K562 (cell line): ENCODE results near the gene HDAC6. TPM values are rescaled to one million over a fixed set of nuclear protein-coding genes. Genes with fewer than 3 reads are reported as not detected.

ENCODE experiments used
- ATF2 ChIP-seq: sonication (generic); formaldehyde crosslinking; IDR thresholded peaks from 2 replicates; pipeline ENCODE4 v1.8.1; 2022; ENCODE audit warnings: missing genetic modification reagents
- BCL6 ChIP-seq: fragments of 250-450 bp; sonication (Bioruptor Pico); IDR thresholded peaks from 2 replicates; pipeline ENCODE4 v1.4.0; 2020
- FOXK1 ChIP-seq: sonication (generic); formaldehyde crosslinking; IDR thresholded peaks from 2 replicates; pipeline ENCODE4 v1.8.0; 2022; ENCODE audit warnings: missing genetic modification reagents, mild to moderate bottlenecking, borderline replicate concordance
- GATAD2A ChIP-seq: fragments of 450-650 bp; IDR thresholded peaks from 2 replicates; pipeline ENCODE4 v1.6.1; 2017
- HMGXB4 ChIP-seq: sonication (generic); formaldehyde crosslinking; IDR thresholded peaks from 2 replicates; pipeline ENCODE4 v1.8.1; 2023; ENCODE audit warnings: mild to moderate bottlenecking, missing genetic modification reagents
- HNRNPL ChIP-seq: fragments of 200-400 bp; formaldehyde crosslinking; IDR thresholded peaks from 2 replicates; pipeline ENCODE4 v1.6.1; 2017; ENCODE audit warnings: low read depth, mild to moderate bottlenecking, low read length
- ILK ChIP-seq: fragments of 450-650 bp; IDR thresholded peaks from 2 replicates; pipeline ENCODE4 v1.6.1; 2016; ENCODE audit warnings: missing genetic modification characterization, low read depth, mild to moderate bottlenecking, missing compliant biosample characterization, moderate library complexity, borderline replicate concordance
- MYNN ChIP-seq, 2 experiments: sonication (generic); formaldehyde crosslinking in 1 of 2; IDR thresholded peaks; 2 replicates each; pipeline versions ENCODE4 v1.5.0 to v1.6.1; 2016 to 2020; ENCODE audit warnings: antibody characterized with exemption in 1 of 2, missing genetic modification reagents in 1 of 2
- NEUROD1 ChIP-seq: fragments of 150-350 bp; IDR thresholded peaks from 2 replicates; pipeline ENCODE4 v1.6.1; 2014; ENCODE audit warnings: borderline replicate concordance, low read length, low read depth; ENCODE audit not compliant: partially characterized antibody
- PCBP2 ChIP-seq: fragments of 200-400 bp; formaldehyde crosslinking; IDR thresholded peaks from 2 replicates; pipeline ENCODE4 v1.6.1; 2018; ENCODE audit warnings: low read length, low read depth, mild to moderate bottlenecking, moderate library complexity; ENCODE audit not compliant: poor library complexity, severe bottlenecking
- SNRNP70 ChIP-seq: fragments of 200-400 bp; formaldehyde crosslinking; optimal IDR thresholded peaks from 2 replicates; pipeline ENCODE3; 2017; ENCODE audit warnings: low read depth, low read length
- SREBF1 ChIP-seq: fragments of 150-350 bp; IDR thresholded peaks from 2 replicates; pipeline ENCODE4 v1.6.1; 2014; ENCODE audit warnings: antibody characterized with exemption, low read depth, low read length, borderline replicate concordance
- SRSF1 ChIP-seq: fragments of 200-400 bp; formaldehyde crosslinking; IDR thresholded peaks from 2 replicates; pipeline ENCODE4 v1.6.1; 2017; ENCODE audit warnings: mild to moderate bottlenecking, low read depth, low read length, moderate library complexity
- ZBTB11 ChIP-seq, 3 experiments: fragments of 200-800 bp in 1 of 3; fragments of 250-450 bp in 1 of 3; fragments of 450-650 bp in 1 of 3; sonication (Bioruptor Pico) in 1 of 3; sonication (Bioruptor generic) in 1 of 3; formaldehyde crosslinking in 1 of 3; IDR thresholded peaks; 2 replicates each; pipeline versions ENCODE4 v1.6.1 to v1.8.0; 2016 to 2022; ENCODE audit warnings: mild to moderate bottlenecking in 2 of 3, missing genetic modification characterization in 2 of 3, missing compliant biosample characterization in 1 of 3, moderate library complexity in 1 of 3
- ZBTB5 ChIP-seq: fragments of 450-650 bp; IDR thresholded peaks from 2 replicates; pipeline ENCODE4 v1.6.1; 2017; ENCODE audit warnings: antibody characterized with exemption
- ZBTB7A ChIP-seq: IDR thresholded peaks from 2 replicates; pipeline ENCODE4 v1.6.1; 2011; ENCODE audit warnings: low read depth, mild to moderate bottlenecking, low read length, moderate library complexity, borderline replicate concordance; ENCODE audit not compliant: control insufficient read depth
- ZC3H11A ChIP-seq: IDR thresholded peaks from 2 replicates; pipeline ENCODE4 v1.6.1; 2012; ENCODE audit warnings: low read depth, low read length, improper control_type of control experiment
- ZNF324 ChIP-seq: fragments of 250-450 bp; sonication (Bioruptor Pico); IDR thresholded peaks from 2 replicates; pipeline ENCODE4 v1.4.0; 2020; ENCODE audit warnings: mild to moderate bottlenecking
- ZNF785 ChIP-seq: fragments of 250-450 bp; sonication (Bioruptor Pico); IDR thresholded peaks from 2 replicates; pipeline ENCODE4 v1.4.0; 2020; ENCODE audit warnings: mild to moderate bottlenecking
- ZSCAN32 ChIP-seq: fragments of 450-650 bp; formaldehyde crosslinking; IDR thresholded peaks from 2 replicates; pipeline ENCODE4 v1.4.0; 2020; ENCODE audit warnings: mild to moderate bottlenecking, moderate library complexity
- polyA plus RNA-seq, 8 experiments: library from polyadenylated mRNA; depleted of rRNA in 4 of 8; stranded (reverse) in 5 of 8; unstranded in 3 of 8; fragments of >200 nt; fragmentation: Nextera tagmentation in 2 of 8; fragmentation: Illumina TruSeq in 1 of 8; extraction: Ambion mirVana in 2 of 8; extraction: Trizol in 1 of 8; gene quantifications; 2 replicates each; pipeline versions ENCODE4 v1.2.1 to v1.2.3, GENCODE V29; 2011 to 2014; ENCODE audit warnings: inconsistent platforms in 1 of 8, missing spikeins in 1 of 8
- total RNA-seq, 7 experiments: library from RNA; depleted of rRNA in 6 of 7; stranded (reverse); fragments of >200 nt in 6 of 7; fragmentation: Illumina TruSeq in 2 of 7; extraction: Trizol in 2 of 7; gene quantifications; 2 replicates each; pipeline versions ENCODE4 v1.2.1 to v1.2.3, GENCODE V29; 2011 to 2021; ENCODE audit warnings: low replicate concordance in 1 of 7

Gene HDAC6
- total and polyA plus RNA-seq, 9 of the 15 experiments (the other 6 are each of a cell fraction or from before 2014, with no cell fraction given): 29.9 to 101 (median 71.2) TPM

- TF ChIP-seq HMGXB4 (CRISPR knock-in tag) (no peak), FOXK1 (CRISPR knock-in tag) (no peak), ATF2 (no peak), ZNF324 (no peak), ZBTB11 (CRISPR knock-in tag; IDR thresholded peaks at IDR 0.05) (no peak), SNRNP70 (no peak), ZNF785 (CRISPR knock-in tag) (no peak), SREBF1 (no peak), ZSCAN32 (CRISPR knock-in tag) (no peak), MYNN (IDR thresholded peaks at IDR 0.05) (no peak), MYNN (CRISPR knock-in tag; IDR thresholded peaks at IDR 0.05) (no peak), ZBTB7A (no peak), GATAD2A (no peak), NEUROD1 (no peak), ILK (tag) (no peak), ZBTB5 (no peak), SRSF1 (no peak), PCBP2 (no peak), ZC3H11A (no peak), HNRNPL (no peak), BCL6 (CRISPR knock-in tag) (no peak)
Measured at GRCh38 chrX:48794340-48794910, 7.4 kb upstream of the HDAC6 start (continued).
